NCI-H1048 (cell line): ENCODE measurements around the gene PPBP.
"Not testable (repeated sequence)": the region's sequence is repeated elsewhere in the genome, so short reads cannot be mapped to it uniquely, and the experiment has no call there.

Experiments used
- DNase-seq: peaks from one replicate; lab custom pipeline; 2025; lab: John Stamatoyannopoulos, UW

The PPBP gene

GRCh38 chr4:73992050-73992449 is 4.1 kb upstream of the PPBP start:
- DNase-seq, result no peak

GRCh38 chr4:73991742-73992000 is 3.7 kb upstream of the PPBP start:
- no peak for DNase-seq

- no peak for DNase-seq
These were observed 3.2 kb upstream of the PPBP start for GRCh38 chr4:73990988-73991741.

GRCh38 chr4:73989928-73990327 is 1.9 kb upstream of the PPBP start:
- DNase-seq, result no peak

GRCh38 chr4:73989031-73989430 is 1.0 kb upstream of the PPBP start:
- no peak for DNase-seq

- no peak for DNase-seq
These were observed 2.5 kb downstream of the PPBP start for GRCh38 chr4:73985528-73985852.

GRCh38 chr4:73984736-73985527 is 3.1 kb downstream of the PPBP start:
- no peak for DNase-seq

- not testable (repeated sequence) for DNase-seq
These were observed 6.8 kb downstream of the PPBP start for GRCh38 chr4:73981175-73981574.

GRCh38 chr4:73979407-73979957 is 8.5 kb downstream of the PPBP start:
- DNase-seq, result no peak

GRCh38 chr4:73978886-73979285 is 9.1 kb downstream of the PPBP start:
- no peak for DNase-seq

- DNase-seq, result no peak
These were observed 11.3 kb downstream of the PPBP start for GRCh38 chr4:73976716-73977115.

GRCh38 chr4:73976217-73976616 is 11.8 kb downstream of the PPBP start:
- no peak for DNase-seq

GRCh38 chr4:73974352-73974751 is 13.6 kb downstream of the PPBP start:
- DNase-seq, result no peak

- DNase-seq, result no peak
These were observed 17.0 kb downstream of the PPBP start for GRCh38 chr4:73970945-73971344.

GRCh38 chr4:73970011-73970410 is 18.0 kb downstream of the PPBP start:
- no peak for DNase-seq

GRCh38 chr4:73967866-73968265 is 20.1 kb downstream of the PPBP start:
- no peak for DNase-seq

- no peak for DNase-seq
These were observed 23.0 kb downstream of the PPBP start for GRCh38 chr4:73964862-73965611.

GRCh38 chr4:73962724-73963123 is 25.3 kb downstream of the PPBP start:
- no peak for DNase-seq

- not testable (repeated sequence) for DNase-seq
These were observed 28.9 kb downstream of the PPBP start for GRCh38 chr4:73959041-73959440.

- no peak for DNase-seq
These were observed 35.6 kb downstream of the PPBP start for GRCh38 chr4:73952352-73952751.

- not testable (repeated sequence) for DNase-seq
These were observed 37.5 kb downstream of the PPBP start for GRCh38 chr4:73950376-73950920.

- no peak for DNase-seq
These were observed 38.8 kb downstream of the PPBP start for GRCh38 chr4:73948990-73949706.
